Colonic mucosa (tissue), 4 donors: Measurements from ENCODE around the gene VAV1. TPM values are rescaled to one million over a fixed set of nuclear protein-coding genes. Genes with fewer than 3 reads are reported as not detected.
"Not testable (repeated sequence)": the region's sequence is repeated elsewhere in the genome, so short reads cannot be mapped to it uniquely, and the experiment has no call there.

Experiments
- DNase-seq: peaks from one replicate; pipeline ENCODE4 v3.0.0-alpha.2; 2020
- H3K27ac ChIP-seq: fragments of 200-600 bp; one replicate; pipeline ENCODE4 v1.8.0; 2021
- H3K27me3 ChIP-seq: fragments of 200-600 bp; one replicate; pipeline ENCODE4 v1.8.0; 2021
- H3K36me3 ChIP-seq: fragments of 200-600 bp; one replicate; pipeline ENCODE4 v1.8.0; 2021
- H3K4me1 ChIP-seq: fragments of 200-600 bp; one replicate; pipeline ENCODE4 v1.8.0; 2021; ENCODE audit warnings: mild to moderate bottlenecking
- H3K4me3 ChIP-seq: fragments of 200-600 bp; one replicate; pipeline ENCODE4 v1.8.0; 2021
- H3K9ac ChIP-seq, 2 donors: one replicate each; pipeline ENCODE4 v1.7.0; 2013; ENCODE audit warnings: control low read depth in 2 of 2, low read depth in 2 of 2, low read length in 2 of 2
- H3K9me3 ChIP-seq: fragments of 200-600 bp; one replicate; pipeline ENCODE4 v1.8.0; 2021
- CTCF ChIP-seq: fragments of 200-600 bp; IDR thresholded peaks from one replicate; pipeline ENCODE4 v1.8.0; 2022; ENCODE audit warnings: antibody characterized with exemption, mild to moderate bottlenecking
- intact Hi-C: fragments of 100-400 bp; cut with DNase I; formaldehyde crosslinking; loops from one replicate; pipeline ENCODE4 v1.14.1; 2022
- total RNA-seq, 2 donors: library from RNA; stranded (reverse); fragmentation: NEBNext Ultra II Directional in 1 of 2; extraction: Animal tissue kit (Norgen Biotek cat#: 25700) in 1 of 2; gene quantifications; one replicate each; pipeline ENCODE4 v1.2.1, GENCODE V29; 2021
- donor health status: healthy.
- donor health status: DM: no; HTN: no; CAD: no.
- donor health status: DM: no; HTN: no; CAD: no.

Gene VAV1
- total RNA-seq, 2 donors from 2014 or later, result 5.7 to 6.0 TPM

GRCh38 chr19:6767081-6767356 lies 5.5 kb upstream of the VAV1 start:
- peak; percentile 73 for DNase-seq
- intact Hi-C loops, result no loop called here
- peak overlapping the region; percentile 82 for H3K27ac ChIP-seq
- peak overlapping the region; percentile 82 to 98 for H3K9ac ChIP-seq
- no peaks in the 10 kb centered on the region for H3K27me3 ChIP-seq
- H3K36me3 ChIP-seq, result no peaks in the 10 kb centered on the region
- TF ChIP-seq CTCF, result no peak
- no peaks in the 10 kb centered on the region for H3K9me3 ChIP-seq
- no peaks in the 10 kb centered on the region for H3K4me1 ChIP-seq
- H3K4me3 ChIP-seq, result peak overlapping the region; percentile 37

- peak; percentile 98 for DNase-seq
- Histone ChIP-seq H3K4me3 (peak within 1 kb of the TSS; percentile 37), H3K36me3 (no peaks in the 10 kb centered on the region), H3K4me1 (no peaks in the 10 kb centered on the region), H3K9ac (peak within 1 kb of the TSS; percentile 82 to 98), H3K27me3 (no peaks in the 10 kb centered on the region), H3K27ac (peak within 1 kb of the TSS; percentile 82), H3K9me3 (no peaks in the 10 kb centered on the region)
- intact Hi-C loops, result no loop called here
- TF ChIP-seq CTCF, result no peak
Measured at GRCh38 chr19:6767357-6768235, 4.9 kb upstream of the VAV1 start, which contains the start of gene SH2D3A. Gene SH2D3A (minus strand): TSS chr19:6767435. CDS start chr19:6763748, 3,687 bp downstream.

GRCh38 chr19:6768236-6768785 lies 4.2 kb upstream of the VAV1 start:
- Histone ChIP-seq H3K36me3 (no peaks in the 10 kb centered on the region), H3K27me3 (no peaks in the 10 kb centered on the region), H3K9ac (peak overlapping the region in 1 of 2 donors; percentile 98), H3K4me1 (no peaks in the 10 kb centered on the region), H3K4me3 (peak overlapping the region; percentile 37), H3K27ac (peak overlapping the region; percentile 82), H3K9me3 (no peaks in the 10 kb centered on the region)
- intact Hi-C loops, result no loop called here
- no peak for TF ChIP-seq CTCF
- DNase-seq, result no peak

GRCh38 chr19:6769006-6769619 lies 3.4 kb upstream of the VAV1 start:
- no peak overlapping the region for H3K4me3 ChIP-seq
- no peak overlapping the region for H3K27ac ChIP-seq
- H3K27me3 ChIP-seq, result no peaks in the 10 kb centered on the region
- H3K9ac ChIP-seq, result no peak overlapping the region
- peak; percentile 43 for TF ChIP-seq CTCF
- H3K4me1 ChIP-seq, result no peaks in the 10 kb centered on the region
- H3K9me3 ChIP-seq, result no peaks in the 10 kb centered on the region
- intact Hi-C loops, result no loop called here
- no peaks in the 10 kb centered on the region for H3K36me3 ChIP-seq
- no peak for DNase-seq

GRCh38 chr19:6771648-6772027 lies 870 bp upstream of the VAV1 start:
- not testable (repeated sequence) for DNase-seq, H3K4me3 ChIP-seq, H3K36me3 ChIP-seq, H3K27ac ChIP-seq, H3K4me1 ChIP-seq, H3K9ac ChIP-seq, H3K27me3 ChIP-seq, H3K9me3 ChIP-seq
- intact Hi-C loops, result loop anchor here (10.0 kb wide), 1 partner anchor 127 kb away; no protein-coding TSS in a partner anchor
